ENCODE measurements around the gene EFCAB8. TPM values are rescaled to one million over a fixed set of nuclear protein-coding genes. Genes with fewer than 3 reads are reported as not detected.

Gene EFCAB8
- total and polyA plus RNA-seq, 2 donors from 2014 or later, result 0.13 TPM; not detected in 1

DNA sequence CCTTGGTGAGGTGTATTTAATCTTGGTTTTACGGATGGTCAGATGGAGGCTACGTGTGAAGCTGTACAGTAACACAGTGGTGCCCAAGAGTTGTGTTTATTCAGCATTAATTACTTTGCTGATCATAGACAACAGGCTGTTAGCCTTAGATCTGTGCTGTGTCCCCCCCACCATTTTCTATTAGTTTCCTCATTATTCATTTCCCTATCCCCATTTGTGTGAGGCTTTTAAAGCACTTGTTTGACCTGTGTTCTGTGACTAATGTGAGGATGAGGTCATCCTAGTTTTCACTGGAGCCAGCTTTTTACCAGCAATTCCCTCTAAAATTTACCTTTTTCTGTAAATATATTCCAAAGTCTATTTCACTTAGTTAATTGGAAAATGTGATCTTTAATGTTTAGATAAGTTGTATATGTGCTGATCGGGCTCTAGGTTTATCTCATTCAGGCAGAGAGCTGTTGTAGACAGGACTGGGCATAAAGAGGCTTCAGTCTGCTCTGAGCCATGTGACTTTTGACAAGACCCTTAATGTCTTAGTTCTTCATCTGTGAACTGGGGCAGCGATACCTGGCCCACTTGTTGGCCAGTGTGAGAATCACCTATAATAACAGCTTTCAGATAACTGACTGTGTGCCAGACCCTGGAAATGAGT, 30.6 kb upstream of the EFCAB8 start:
- intact Hi-C loops (cut with DNase I), result no loop called here
- DNase-seq (peak in 2 of 5 donors; percentile 19 to 22), FAIRE-seq (no peak)
- Histone ChIP-seq H3K4me1 (ENCODE audit: control insufficient read depth in 2 of 3, insufficient read depth in 2 of 3, low read depth in 1 of 3, low read length in 3 of 3) (peaks cover 0 to 22% (median 5%) of the 10 kb centered on the region in 3 donors), H3K4me3 (ENCODE audit: low read length in 3 of 3) (no peak overlapping the region), H3K27ac (ENCODE audit: low read depth in 2 of 2, low read length in 2 of 2) (no peak overlapping the region), H3K9ac (ENCODE audit: low read length in 3 of 3) (no peak overlapping the region), H3K9me3 (ENCODE audit: control insufficient read depth in 2 of 3, insufficient read depth in 1 of 3, low read length in 3 of 3) (no peaks in the 10 kb centered on the region), H3K36me3 (ENCODE audit: control insufficient read depth in 2 of 3, insufficient read depth in 3 of 3, low read length in 3 of 3) (peaks cover 0 to 4% (median 2%) of the 10 kb centered on the region in 3 donors), H3K27me3 (ENCODE audit: control insufficient read depth, insufficient read depth, low read length) (no peaks in the 10 kb centered on the region)
- TF ChIP-seq, protein P1, sequence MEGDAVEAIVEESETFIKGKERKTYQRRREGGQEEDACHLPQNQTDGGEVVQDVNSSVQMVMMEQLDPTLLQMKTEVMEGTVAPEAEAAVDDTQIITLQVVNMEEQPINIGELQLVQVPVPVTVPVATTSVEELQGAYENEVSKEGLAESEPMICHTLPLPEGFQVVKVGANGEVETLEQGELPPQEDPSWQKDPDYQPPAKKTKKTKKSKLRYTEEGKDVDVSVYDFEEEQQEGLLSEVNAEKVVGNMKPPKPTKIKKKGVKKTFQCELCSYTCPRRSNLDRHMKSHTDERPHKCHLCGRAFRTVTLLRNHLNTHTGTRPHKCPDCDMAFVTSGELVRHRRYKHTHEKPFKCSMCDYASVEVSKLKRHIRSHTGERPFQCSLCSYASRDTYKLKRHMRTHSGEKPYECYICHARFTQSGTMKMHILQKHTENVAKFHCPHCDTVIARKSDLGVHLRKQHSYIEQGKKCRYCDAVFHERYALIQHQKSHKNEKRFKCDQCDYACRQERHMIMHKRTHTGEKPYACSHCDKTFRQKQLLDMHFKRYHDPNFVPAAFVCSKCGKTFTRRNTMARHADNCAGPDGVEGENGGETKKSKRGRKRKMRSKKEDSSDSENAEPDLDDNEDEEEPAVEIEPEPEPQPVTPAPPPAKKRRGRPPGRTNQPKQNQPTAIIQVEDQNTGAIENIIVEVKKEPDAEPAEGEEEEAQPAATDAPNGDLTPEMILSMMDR (IDR thresholded peaks at IDR 0.05; ENCODE audit: borderline replicate concordance, extremely low read depth, insufficient read depth), result no peak

DNA sequence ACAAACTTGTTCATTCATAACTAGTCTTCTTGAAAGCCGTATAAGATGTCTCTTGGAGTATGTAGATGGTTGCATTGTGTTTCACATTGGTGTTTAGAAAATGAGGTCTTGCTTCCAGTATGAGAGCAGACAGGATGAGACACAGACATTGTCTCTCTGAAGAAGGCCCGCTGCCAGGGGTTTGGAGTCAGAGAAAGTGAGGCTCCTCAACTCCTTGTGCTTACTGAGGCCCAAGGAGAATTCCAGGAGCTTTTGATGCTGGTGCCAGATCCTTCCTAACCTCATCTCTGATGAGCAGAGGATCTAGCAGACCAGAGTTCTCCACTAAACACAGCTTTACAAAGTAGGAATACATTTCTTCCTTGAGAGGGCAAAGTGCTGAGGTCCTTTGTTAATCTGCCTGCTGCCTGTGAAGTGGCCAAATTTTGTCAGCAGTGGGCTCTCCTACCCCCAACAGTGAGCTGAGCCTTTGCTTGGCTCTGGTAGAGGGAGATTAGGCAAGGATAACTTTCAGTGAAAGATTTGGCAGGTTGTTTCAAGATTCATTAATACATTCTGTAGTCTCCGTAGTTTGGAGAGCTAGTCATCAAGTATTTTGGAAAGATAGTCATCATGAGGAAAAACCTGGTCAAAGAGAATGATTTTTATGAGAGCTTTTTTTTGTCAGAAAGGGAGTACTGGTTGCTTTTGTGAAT, 29.3 kb upstream of the EFCAB8 start:
- H3K4me1 ChIP-seq (ENCODE audit: control insufficient read depth in 2 of 3, insufficient read depth in 2 of 3, low read depth in 1 of 3, low read length in 3 of 3), result peaks cover 0 to 18% (median 4%) of the 10 kb centered on the region in 3 donors
- FAIRE-seq (no peak), DNase-seq (no peak)
- no peaks in the 10 kb centered on the region for H3K27me3 ChIP-seq (ENCODE audit: control insufficient read depth, insufficient read depth, low read length)
- H3K27ac ChIP-seq (ENCODE audit: low read depth in 2 of 2, low read length in 2 of 2), result no peak overlapping the region
- intact Hi-C loops (cut with DNase I), result no loop called here
- no peak overlapping the region for H3K9ac ChIP-seq (ENCODE audit: low read length in 3 of 3)
- H3K9me3 ChIP-seq (ENCODE audit: control insufficient read depth in 2 of 3, insufficient read depth in 1 of 3, low read length in 3 of 3), result no peaks in the 10 kb centered on the region
- H3K36me3 ChIP-seq (ENCODE audit: control insufficient read depth in 2 of 3, insufficient read depth in 3 of 3, low read length in 3 of 3), result peaks cover 0 to 4% (median 2%) of the 10 kb centered on the region in 3 donors
- no peak overlapping the region for H3K4me3 ChIP-seq (ENCODE audit: low read length in 3 of 3)
- TF ChIP-seq, protein P1 (IDR thresholded peaks at IDR 0.05; ENCODE audit: borderline replicate concordance, extremely low read depth, insufficient read depth), result no peak

DNA sequence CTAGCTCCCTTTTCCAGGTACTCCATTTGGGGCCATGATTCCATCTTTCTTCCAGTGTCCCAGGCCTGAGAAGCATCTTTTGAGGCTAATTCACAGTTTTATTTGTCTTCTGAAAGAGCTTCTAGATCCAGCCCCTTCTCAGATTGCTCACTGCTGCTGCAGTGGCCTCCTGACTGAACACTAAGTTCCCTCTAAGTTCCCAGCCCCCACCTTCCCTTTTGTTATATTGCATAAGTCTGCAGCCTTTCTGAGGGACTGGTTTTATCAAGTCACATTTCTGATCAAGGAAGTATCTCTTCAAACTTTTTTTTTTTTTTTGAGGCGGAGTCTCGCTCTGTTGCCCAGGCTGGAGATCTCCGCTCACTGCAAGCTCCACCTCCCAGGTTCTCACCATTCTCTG, 28.3 kb upstream of the EFCAB8 start:
- Histone ChIP-seq H3K4me3 (ENCODE audit: low read length in 3 of 3) (no peak overlapping the region), H3K27me3 (ENCODE audit: control insufficient read depth, insufficient read depth, low read length) (no peaks in the 10 kb centered on the region), H3K36me3 (ENCODE audit: control insufficient read depth in 2 of 3, insufficient read depth in 3 of 3, low read length in 3 of 3) (peaks cover 0 to 4% (median 2%) of the 10 kb centered on the region in 3 donors), H3K9ac (ENCODE audit: low read length in 3 of 3) (no peak overlapping the region), H3K9me3 (ENCODE audit: control insufficient read depth in 2 of 3, insufficient read depth in 1 of 3, low read length in 3 of 3) (no peaks in the 10 kb centered on the region), H3K4me1 (ENCODE audit: control insufficient read depth in 2 of 3, insufficient read depth in 2 of 3, low read depth in 1 of 3, low read length in 3 of 3) (peaks cover 0 to 18% (median 4%) of the 10 kb centered on the region in 3 donors), H3K27ac (ENCODE audit: low read depth in 2 of 2, low read length in 2 of 2) (peak overlapping the region in 1 of 2 donors; percentile 43)
- FAIRE-seq (no peak), DNase-seq (no peak)
- TF ChIP-seq, protein P1 (IDR thresholded peaks at IDR 0.05; ENCODE audit: borderline replicate concordance, extremely low read depth, insufficient read depth), result no peak
- intact Hi-C loops (cut with DNase I), result no loop called here

Data from kidney (tissue), 14 donors.